B cell (primary cell): ENCODE results near the gene CTNNA3. TPM values are rescaled to one million over a fixed set of nuclear protein-coding genes. Genes with fewer than 3 reads are reported as not detected.
"Not testable (repeated sequence)": the region's sequence is repeated elsewhere in the genome, so short reads cannot be mapped to it uniquely, and the experiment has no call there.

Experiments
- ATAC-seq: fragments of 200-7000 bp; cut with Tn5 transposase; one replicate; pipeline ENCODE4 v1.10.0; 2021; ENCODE audit warnings: low read depth, mild to moderate bottlenecking, moderate number of reproducible peaks, moderate library complexity
- CTCF ChIA-PET: fragments of 350-600 bp; sonication (Branson Sonifier 250); formaldehyde crosslinking; loops from one replicate; lab custom pipeline; 2021; ENCODE audit warnings: antibody characterized with exemption, inconsistent platforms; lab: Charles Lee
- POLR2A ChIA-PET: fragments of 350-600 bp; sonication (Branson Sonifier 250); formaldehyde crosslinking; loops from one replicate; lab custom pipeline; 2021; ENCODE audit warnings: antibody characterized with exemption; lab: Charles Lee
- DNase-seq: peaks from one replicate; pipeline ENCODE4 v3.0.0; 2013
- H2AFZ ChIP-seq: 2 replicates; pipeline ENCODE4 v1.6.1; 2012; ENCODE audit warnings: mild to moderate bottlenecking, low read depth, low read length; ENCODE audit not compliant: insufficient read depth, poor library complexity, severe bottlenecking
- H3K27ac ChIP-seq, 2 donors: 1 replicate in 1 of 2; 2 replicates in 1 of 2; pipeline ENCODE4 v1.5.1; 2012 to 2013; ENCODE audit warnings: low read length in 2 of 2, mild to moderate bottlenecking in 2 of 2, moderate library complexity in 1 of 2
- H3K27me3 ChIP-seq, 4 experiments: fragments of 200-600 bp in 1 of 4; sonication (generic) in 1 of 4; replicated peaks in 1 of 4; 1 replicate in 2 of 4; 2 replicates in 2 of 4; pipeline versions ENCODE4 v1.6.1 to v1.7.0; 2013 to 2016; ENCODE audit warnings: low read length in 3 of 4, mild to moderate bottlenecking in 2 of 4, mixed read lengths in 1 of 4, moderate library complexity in 1 of 4; ENCODE audit not compliant: insufficient read depth in 4 of 4, control insufficient read depth in 3 of 4; ENCODE audit errors: control extremely low read depth in 1 of 4
- H3K36me3 ChIP-seq, 2 experiments: replicated peaks in 1 of 2; 1 replicate in 1 of 2; 2 replicates in 1 of 2; pipeline versions ENCODE4 v1.6.1 to v1.7.1; 2013; ENCODE audit warnings: low read length in 1 of 2; ENCODE audit not compliant: insufficient read depth in 2 of 2, control insufficient read depth in 1 of 2; ENCODE audit errors: control extremely low read depth in 1 of 2, extremely low read depth in 1 of 2
- H3K4me1 ChIP-seq, 2 donors: fragments of 200-600 bp in 1 of 2; sonication (generic) in 1 of 2; 1 replicate in 1 of 2; 2 replicates in 1 of 2; pipeline versions ENCODE4 v1.5.1 to v1.6.1; 2013 to 2017; ENCODE audit warnings: low read length in 2 of 2; ENCODE audit not compliant: control insufficient read depth in 2 of 2, insufficient read depth in 2 of 2
- H3K4me2 ChIP-seq: replicated peaks from 2 replicates; pipeline ENCODE3; 2012; ENCODE audit warnings: mild to moderate bottlenecking, low read depth, low read length; ENCODE audit not compliant: poor library complexity, severe bottlenecking
- H3K4me3 ChIP-seq, 5 experiments: fragments of 200-600 bp in 1 of 5; sonication (generic) in 1 of 5; 1 replicate in 3 of 5; 2 replicates in 2 of 5; pipeline versions ENCODE4 v1.5.1 to v1.7.0; 2011 to 2016; ENCODE audit warnings: low read length in 4 of 5, mild to moderate bottlenecking in 4 of 5, low read depth in 2 of 5, control low read depth in 1 of 5, moderate library complexity in 1 of 5; ENCODE audit not compliant: insufficient read depth in 1 of 5; ENCODE audit errors: control extremely low read depth in 1 of 5, extremely low read depth in 1 of 5
- H3K79me2 ChIP-seq: fragments of 200-600 bp; sonication (generic); one replicate; pipeline ENCODE4 v1.6.0; 2016; ENCODE audit warnings: low read length; ENCODE audit not compliant: control insufficient read depth, insufficient read depth
- H3K9ac ChIP-seq: fragments of 200-600 bp; sonication (generic); 2 replicates; pipeline ENCODE4 v1.6.1; 2017; ENCODE audit warnings: mild to moderate bottlenecking, low read length, moderate library complexity
- H3K9me3 ChIP-seq, 3 donors: one replicate each; pipeline versions ENCODE4 v1.6.1 to v1.7.1; 2013; ENCODE audit warnings: low read length in 2 of 3; ENCODE audit not compliant: control insufficient read depth in 2 of 3, insufficient read depth in 1 of 3; ENCODE audit errors: control extremely low read depth in 1 of 3
- H4K20me1 ChIP-seq: 2 replicates; pipeline ENCODE4 v1.6.0; 2012; ENCODE audit warnings: mild to moderate bottlenecking, low read length; ENCODE audit not compliant: insufficient read depth, control insufficient read depth, poor library complexity, severe bottlenecking
- H3K27ac Mint-ChIP-seq: one replicate; pipeline ENCODE4 v1.8.0; 2021; ENCODE audit warnings: mixed read lengths
- H3K27me3 Mint-ChIP-seq: one replicate; pipeline ENCODE4 v1.8.0; 2021; ENCODE audit warnings: mixed read lengths
- H3K4me1 Mint-ChIP-seq: one replicate; pipeline ENCODE4 v1.8.0; 2021; ENCODE audit warnings: mixed read lengths
- H3K4me3 Mint-ChIP-seq: one replicate; pipeline ENCODE4 v1.8.0; 2021; ENCODE audit warnings: mixed read lengths
- H3K9me3 Mint-ChIP-seq: one replicate; pipeline ENCODE4 v1.8.0; 2022; ENCODE audit warnings: mixed read lengths; ENCODE audit not compliant: insufficient read depth
- EZH2 ChIP-seq: IDR thresholded peaks from 2 replicates; pipeline ENCODE4 v1.6.1; 2012; ENCODE audit warnings: borderline replicate concordance, low read depth, mild to moderate bottlenecking, moderate library complexity, low read length; ENCODE audit not compliant: insufficient read depth, poor library complexity, severe bottlenecking
- WGBS: methylation state at CpG from one replicate; pipeline ENCODE4 v1.1.5; 2013; ENCODE audit warnings: missing lambda C conversion rate; ENCODE audit not compliant: insufficient coverage; 5-methylcytosine and 5-hydroxymethylcytosine counted together
- intact Hi-C: fragments of 100-400 bp; cut with micrococcal nuclease; formaldehyde crosslinking; loops from one replicate; pipeline ENCODE4 v1.10.0; 2022
- polyA plus RNA-seq: library from polyadenylated mRNA; depleted of rRNA; stranded (reverse); fragments of >200 nt; gene quantifications from 2 replicates; pipeline ENCODE4 v1.2.3, GENCODE V29; 2012
- total RNA-seq, 2 donors: library from RNA; stranded (reverse); fragments of 120-200 nt in 1 of 2; gene quantifications; 1 replicate in 1 of 2; 2 replicates in 1 of 2; pipeline versions ENCODE4 v1.2.3 to v1.2.4, GENCODE V29; 2013 to 2022
- TF ChIP-seq, protein P1 (sequence below): fragments of 200-600 bp; IDR thresholded peaks from one replicate; pipeline ENCODE4 v1.8.0; 2022; ENCODE audit warnings: antibody characterized with exemption, mild to moderate bottlenecking

CTNNA3 gene
- total and polyA plus RNA-seq, 2 donors (not counting 1 experiment from before 2014, with no cell fraction given) = 0.01 TPM; not detected in 1

GRCh38 chr10:66337211-66337610, 1358.8 kb downstream of the CTNNA3 start:
- Mint-ChIP-seq H3K4me3 (no peak overlapping the region), H3K27me3 (no peaks in the 10 kb centered on the region), H3K27ac (no peak overlapping the region), H3K4me1 (no peaks in the 10 kb centered on the region), H3K9me3 (no peaks in the 10 kb centered on the region)
- H3K4me3 ChIP-seq = no peak overlapping the region
- H3K4me1 ChIP-seq = no peaks in the 10 kb centered on the region
- no peak overlapping the region for H3K4me2 ChIP-seq
- H4K20me1 ChIP-seq = no peaks in the 10 kb centered on the region
- TF ChIP-seq EZH2 = no peak
- TF ChIP-seq, protein P1, sequence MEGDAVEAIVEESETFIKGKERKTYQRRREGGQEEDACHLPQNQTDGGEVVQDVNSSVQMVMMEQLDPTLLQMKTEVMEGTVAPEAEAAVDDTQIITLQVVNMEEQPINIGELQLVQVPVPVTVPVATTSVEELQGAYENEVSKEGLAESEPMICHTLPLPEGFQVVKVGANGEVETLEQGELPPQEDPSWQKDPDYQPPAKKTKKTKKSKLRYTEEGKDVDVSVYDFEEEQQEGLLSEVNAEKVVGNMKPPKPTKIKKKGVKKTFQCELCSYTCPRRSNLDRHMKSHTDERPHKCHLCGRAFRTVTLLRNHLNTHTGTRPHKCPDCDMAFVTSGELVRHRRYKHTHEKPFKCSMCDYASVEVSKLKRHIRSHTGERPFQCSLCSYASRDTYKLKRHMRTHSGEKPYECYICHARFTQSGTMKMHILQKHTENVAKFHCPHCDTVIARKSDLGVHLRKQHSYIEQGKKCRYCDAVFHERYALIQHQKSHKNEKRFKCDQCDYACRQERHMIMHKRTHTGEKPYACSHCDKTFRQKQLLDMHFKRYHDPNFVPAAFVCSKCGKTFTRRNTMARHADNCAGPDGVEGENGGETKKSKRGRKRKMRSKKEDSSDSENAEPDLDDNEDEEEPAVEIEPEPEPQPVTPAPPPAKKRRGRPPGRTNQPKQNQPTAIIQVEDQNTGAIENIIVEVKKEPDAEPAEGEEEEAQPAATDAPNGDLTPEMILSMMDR = no peak
- intact Hi-C loops = no loop called here
- H3K27ac ChIP-seq = no peak overlapping the region
- ATAC-seq (no peak), DNase-seq (no peak)
- POLR2A ChIA-PET = no interaction called here
- no peaks in the 10 kb centered on the region for H3K27me3 ChIP-seq
- no peaks in the 10 kb centered on the region for H3K36me3 ChIP-seq
- WGBS = no CpG with 5 or more reads among the region's 3 CpGs
- H3K79me2 ChIP-seq = no peaks in the 10 kb centered on the region
- no peak overlapping the region for H2AFZ ChIP-seq
- peaks cover 0 to 3% (median 0%) of the 10 kb centered on the region in 3 donors for H3K9me3 ChIP-seq
- H3K9ac ChIP-seq = no peak overlapping the region
- CTCF ChIA-PET = no interaction called here

DNA sequence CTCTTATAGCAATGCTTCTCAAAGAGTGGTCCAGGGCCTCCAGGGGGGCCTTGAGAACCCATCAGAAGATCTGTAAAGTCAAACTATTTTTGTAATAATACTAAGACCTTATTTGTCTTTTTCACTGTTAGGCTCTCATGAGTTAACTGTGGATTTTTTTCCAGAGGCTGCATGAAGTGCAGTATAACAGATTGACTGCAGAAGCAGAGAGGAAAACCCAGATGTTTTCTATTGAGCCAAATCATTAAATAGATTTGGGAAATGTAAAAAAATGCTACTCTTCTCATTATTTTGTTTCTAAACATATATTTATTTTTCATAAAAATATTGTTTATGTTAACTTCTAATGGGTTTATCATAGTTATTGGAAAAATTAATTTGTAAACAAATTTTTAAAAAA, 1359.2 kb downstream of the CTNNA3 start:
- TF ChIP-seq, protein P1 = no peak
- no peak for TF ChIP-seq EZH2
- CTCF ChIA-PET = no interaction called here
- Histone ChIP-seq H3K27me3 (no peaks in the 10 kb centered on the region), H2AFZ (no peak overlapping the region), H3K9me3 (peaks cover 0 to 3% (median 0%) of the 10 kb centered on the region in 3 donors), H3K9ac (no peak overlapping the region), H3K27ac (no peak overlapping the region), H4K20me1 (no peaks in the 10 kb centered on the region), H3K36me3 (no peaks in the 10 kb centered on the region), H3K4me3 (no peak overlapping the region), H3K4me1 (no peaks in the 10 kb centered on the region), H3K79me2 (no peaks in the 10 kb centered on the region), H3K4me2 (no peak overlapping the region)
- H3K27ac Mint-ChIP-seq = no peak overlapping the region
- POLR2A ChIA-PET = no interaction called here
- ATAC-seq (no peak), DNase-seq (no peak)
- H3K27me3 Mint-ChIP-seq = no peaks in the 10 kb centered on the region
- intact Hi-C loops = no loop called here
- no peaks in the 10 kb centered on the region for H3K9me3 Mint-ChIP-seq
- no peaks in the 10 kb centered on the region for H3K4me1 Mint-ChIP-seq
- H3K4me3 Mint-ChIP-seq = no peak overlapping the region

- H3K9ac ChIP-seq, H3K4me2 ChIP-seq, H3K79me2 ChIP-seq, POLR2A ChIA-PET, H3K9me3 Mint-ChIP-seq, H3K4me1 ChIP-seq, H3K4me3 Mint-ChIP-seq, ATAC-seq, H3K27me3 ChIP-seq, H3K27me3 Mint-ChIP-seq, H3K4me3 ChIP-seq, H4K20me1 ChIP-seq, intact Hi-C loops, H3K27ac Mint-ChIP-seq, H2AFZ ChIP-seq, CTCF ChIA-PET, H3K9me3 ChIP-seq, DNase-seq, H3K4me1 Mint-ChIP-seq, H3K36me3 ChIP-seq, H3K27ac ChIP-seq: not testable (repeated sequence)
- 91% methylated on average over 8 of the region's 8 CpGs for WGBS
Measured at GRCh38 chr10:66335753-66336152, 1360.2 kb downstream of the CTNNA3 start.
